ENCODE data around the gene CHRND. TPM values are rescaled to one million over a fixed set of nuclear protein-coding genes. Genes with fewer than 3 reads are reported as not detected.
"Not testable (repeated sequence)": the region's sequence is repeated elsewhere in the genome, so short reads cannot be mapped to it uniquely, and the experiment has no call there.

CHRND gene
- total RNA-seq, 1 donor from 2014 or later = not detected

DNA sequence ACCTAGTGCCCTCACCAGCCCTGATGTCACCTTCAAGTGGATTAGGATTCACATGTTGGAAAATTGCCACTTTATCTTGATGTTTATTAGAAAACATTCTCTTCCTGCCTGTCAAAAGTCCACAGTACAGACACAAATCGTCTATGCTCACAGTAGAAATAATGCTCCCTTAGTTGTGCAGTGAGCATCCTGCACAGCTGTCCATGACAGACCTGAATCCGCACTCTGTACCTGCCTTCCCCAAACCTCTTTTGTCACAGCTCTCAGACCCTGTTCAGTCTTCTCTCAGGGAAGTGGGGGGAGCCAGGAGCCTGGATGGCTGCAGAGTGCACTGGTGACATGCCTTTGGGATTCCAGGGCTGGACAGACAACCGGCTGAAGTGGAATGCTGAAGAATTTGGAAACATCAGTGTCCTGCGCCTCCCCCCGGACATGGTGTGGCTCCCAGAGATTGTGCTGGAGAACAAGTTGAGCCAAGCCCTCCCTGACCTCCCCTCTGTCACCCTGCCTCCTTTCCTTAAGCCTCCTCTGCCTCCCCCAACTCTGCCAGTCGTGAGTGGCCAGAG lies 2.0 kb downstream of the CHRND start:
- H3K4me3 ChIP-seq (ENCODE audit: low read depth, low read length) = no peak overlapping the region
- TF ChIP-seq CTCF (conservative IDR thresholded peaks at IDR 0.05; ENCODE audit: low read depth, low read length) = no peak
- no peak for DNase-seq (ENCODE audit: low read depth)

GRCh38 chr2:232528746-232529460 lies 2.9 kb downstream of the CHRND start:
- no peak for DNase-seq (ENCODE audit: low read depth)
- H3K4me3 ChIP-seq (ENCODE audit: low read depth, low read length) = no peak overlapping the region
- no peak for TF ChIP-seq CTCF (conservative IDR thresholded peaks at IDR 0.05; ENCODE audit: low read depth, low read length)

DNA sequence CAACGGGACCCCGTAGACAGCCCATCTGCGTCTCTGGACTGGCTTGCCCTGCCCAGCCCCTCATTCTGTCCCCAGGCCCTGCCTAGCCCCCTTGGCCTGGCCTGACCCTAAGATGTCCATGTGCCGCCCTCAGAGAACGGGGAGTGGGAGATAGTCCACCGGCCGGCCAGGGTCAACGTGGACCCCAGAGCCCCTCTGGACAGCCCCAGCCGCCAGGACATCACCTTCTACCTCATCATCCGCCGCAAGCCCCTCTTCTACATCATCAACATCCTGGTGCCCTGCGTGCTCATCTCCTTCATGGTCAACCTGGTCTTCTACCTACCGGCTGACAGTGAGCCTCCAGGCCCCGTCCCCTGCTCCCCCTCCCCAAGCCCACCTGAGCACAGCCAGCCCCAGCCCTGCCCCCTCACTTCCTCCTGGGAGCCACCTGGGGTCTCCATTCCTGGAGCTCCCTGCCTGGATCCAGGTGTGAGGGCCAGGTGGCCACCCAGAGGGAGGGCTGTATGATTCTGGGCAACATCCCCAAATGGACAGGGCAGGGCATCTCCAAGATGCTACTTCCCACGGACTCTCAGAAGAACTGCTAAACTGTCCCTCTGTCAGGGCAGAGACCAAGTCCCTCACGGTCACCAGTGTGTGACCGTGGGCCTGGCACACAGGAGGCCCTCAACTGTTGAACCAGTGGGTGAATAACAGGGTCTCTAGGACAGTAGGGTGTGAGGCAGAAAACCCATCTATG lies 4.0 kb downstream of the CHRND start:
- TF ChIP-seq CTCF (conservative IDR thresholded peaks at IDR 0.05; ENCODE audit: low read depth, low read length) = no peak
- DNase-seq (ENCODE audit: low read depth) = no peak
- H3K4me3 ChIP-seq (ENCODE audit: low read depth, low read length) = no peak overlapping the region

DNA sequence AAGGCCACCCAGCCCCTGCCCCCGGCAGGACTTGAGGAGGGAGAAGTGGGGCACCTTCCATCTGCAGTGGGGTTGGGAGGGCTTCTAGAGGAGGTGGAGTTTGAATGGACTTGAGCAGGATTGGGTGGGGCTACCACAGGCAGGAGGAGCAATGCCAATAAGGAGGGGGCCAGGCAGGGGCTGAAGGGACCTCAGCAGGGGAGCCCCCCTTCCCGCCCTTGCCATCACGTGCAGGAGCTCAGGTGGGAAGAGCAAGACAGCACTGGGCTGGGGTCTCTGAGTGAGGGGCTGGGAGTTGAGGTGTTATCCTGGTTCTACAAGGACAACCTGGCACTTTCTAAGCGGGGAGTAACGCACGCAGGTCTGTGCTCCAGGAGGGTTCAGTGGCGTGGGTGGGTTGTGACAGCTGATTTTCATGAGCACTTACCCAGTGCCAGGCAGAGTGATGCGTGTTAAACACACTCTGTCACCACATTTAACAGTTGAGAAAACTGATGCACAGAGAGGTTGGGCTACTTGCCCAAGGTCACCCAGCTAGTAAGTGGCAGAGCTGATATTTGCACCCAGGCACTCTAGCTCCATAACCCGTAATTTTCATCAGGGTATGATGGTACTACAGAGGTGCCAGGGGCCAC lies 4.8 kb downstream of the CHRND start:
- no peak for TF ChIP-seq CTCF (conservative IDR thresholded peaks at IDR 0.05; ENCODE audit: low read depth, low read length)
- DNase-seq (ENCODE audit: low read depth) = no peak
- H3K4me3 ChIP-seq (ENCODE audit: low read depth, low read length) = no peak overlapping the region

GRCh38 chr2:232532419-232532818 lies 6.5 kb downstream of the CHRND start:
- no peak for DNase-seq (ENCODE audit: low read depth)
- no peak overlapping the region for H3K4me3 ChIP-seq (ENCODE audit: low read depth, low read length)
- TF ChIP-seq CTCF (conservative IDR thresholded peaks at IDR 0.05; ENCODE audit: low read depth, low read length) = no peak

DNA sequence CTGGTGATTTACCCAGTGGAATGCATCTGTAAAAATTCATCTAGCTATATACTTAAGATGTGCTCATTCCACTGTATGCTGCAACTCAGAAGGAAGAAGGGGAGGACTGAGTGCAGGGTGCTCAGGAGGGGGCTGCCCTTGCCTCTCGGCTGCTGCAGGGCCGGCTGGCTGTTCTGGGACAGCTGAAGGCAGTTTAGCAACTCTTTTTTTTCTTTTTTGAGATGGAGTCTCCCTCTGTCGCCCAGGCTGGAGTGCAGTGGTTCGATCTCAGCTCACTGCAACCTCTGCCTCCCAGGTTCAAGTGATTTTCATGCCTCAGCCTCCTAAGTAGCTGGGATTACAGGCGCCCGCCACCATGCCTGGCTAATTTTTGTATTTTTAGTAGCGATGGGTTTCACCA lies 6.9 kb downstream of the CHRND start:
- not testable (repeated sequence) for DNase-seq (ENCODE audit: low read depth); H3K4me3 ChIP-seq (ENCODE audit: low read depth, low read length)

All from epithelial cell of proximal tubule (primary cell).